ENCODE data around the gene TNFAIP1. TPM values are rescaled to one million over a fixed set of nuclear protein-coding genes. Genes with fewer than 3 reads are reported as not detected.

TNFAIP1 gene
- total and polyA plus RNA-seq, 9 donors, result 13.4 to 37.9 (median 31.5) TPM

DNA sequence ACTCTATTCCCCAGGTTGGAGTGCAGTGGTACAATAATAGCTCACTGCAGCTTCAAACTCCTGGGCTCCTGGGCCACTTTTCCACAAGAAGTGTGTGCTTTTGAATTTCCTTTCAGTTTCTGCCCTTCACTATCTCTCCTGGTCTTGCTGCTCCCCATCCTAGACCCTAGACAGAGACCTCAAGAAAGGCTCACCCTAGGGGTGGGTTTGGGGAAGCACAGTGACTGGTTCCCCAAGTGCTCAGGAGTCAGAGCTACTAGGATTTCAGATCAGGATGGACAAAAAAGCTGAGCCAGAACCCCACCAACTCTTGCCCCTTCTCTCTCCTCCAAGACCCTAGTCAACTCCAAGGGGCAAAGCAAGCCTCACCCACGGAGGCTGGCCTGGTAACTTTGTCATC, 31.0 kb downstream of the TNFAIP1 start:
- no peak overlapping the region for H3K27ac ChIP-seq
- intact Hi-C loops (cut with DNase I), result no loop called here
- no peaks in the 10 kb centered on the region for H3K27me3 ChIP-seq
- H3K9me3 ChIP-seq, result no peaks in the 10 kb centered on the region
- H3K36me3 ChIP-seq, result no peaks in the 10 kb centered on the region
- no peak overlapping the region for H3K4me3 ChIP-seq
- no peak for TF ChIP-seq POLR2A (IDR thresholded peaks at IDR 0.05)
- TF ChIP-seq, protein P1, sequence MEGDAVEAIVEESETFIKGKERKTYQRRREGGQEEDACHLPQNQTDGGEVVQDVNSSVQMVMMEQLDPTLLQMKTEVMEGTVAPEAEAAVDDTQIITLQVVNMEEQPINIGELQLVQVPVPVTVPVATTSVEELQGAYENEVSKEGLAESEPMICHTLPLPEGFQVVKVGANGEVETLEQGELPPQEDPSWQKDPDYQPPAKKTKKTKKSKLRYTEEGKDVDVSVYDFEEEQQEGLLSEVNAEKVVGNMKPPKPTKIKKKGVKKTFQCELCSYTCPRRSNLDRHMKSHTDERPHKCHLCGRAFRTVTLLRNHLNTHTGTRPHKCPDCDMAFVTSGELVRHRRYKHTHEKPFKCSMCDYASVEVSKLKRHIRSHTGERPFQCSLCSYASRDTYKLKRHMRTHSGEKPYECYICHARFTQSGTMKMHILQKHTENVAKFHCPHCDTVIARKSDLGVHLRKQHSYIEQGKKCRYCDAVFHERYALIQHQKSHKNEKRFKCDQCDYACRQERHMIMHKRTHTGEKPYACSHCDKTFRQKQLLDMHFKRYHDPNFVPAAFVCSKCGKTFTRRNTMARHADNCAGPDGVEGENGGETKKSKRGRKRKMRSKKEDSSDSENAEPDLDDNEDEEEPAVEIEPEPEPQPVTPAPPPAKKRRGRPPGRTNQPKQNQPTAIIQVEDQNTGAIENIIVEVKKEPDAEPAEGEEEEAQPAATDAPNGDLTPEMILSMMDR (IDR thresholded peaks at IDR 0.05), result no peak
- TF ChIP-seq EP300 (IDR thresholded peaks at IDR 0.05), result no peak
- no peaks in the 10 kb centered on the region for H3K4me1 ChIP-seq (ENCODE audit: insufficient read depth)
- no peak for DNase-seq
- 72 to 82% (median 80%) methylated on average over 1 of the region's 1 CpG for whole genome bisulfite sequencing, 3 donors

DNA sequence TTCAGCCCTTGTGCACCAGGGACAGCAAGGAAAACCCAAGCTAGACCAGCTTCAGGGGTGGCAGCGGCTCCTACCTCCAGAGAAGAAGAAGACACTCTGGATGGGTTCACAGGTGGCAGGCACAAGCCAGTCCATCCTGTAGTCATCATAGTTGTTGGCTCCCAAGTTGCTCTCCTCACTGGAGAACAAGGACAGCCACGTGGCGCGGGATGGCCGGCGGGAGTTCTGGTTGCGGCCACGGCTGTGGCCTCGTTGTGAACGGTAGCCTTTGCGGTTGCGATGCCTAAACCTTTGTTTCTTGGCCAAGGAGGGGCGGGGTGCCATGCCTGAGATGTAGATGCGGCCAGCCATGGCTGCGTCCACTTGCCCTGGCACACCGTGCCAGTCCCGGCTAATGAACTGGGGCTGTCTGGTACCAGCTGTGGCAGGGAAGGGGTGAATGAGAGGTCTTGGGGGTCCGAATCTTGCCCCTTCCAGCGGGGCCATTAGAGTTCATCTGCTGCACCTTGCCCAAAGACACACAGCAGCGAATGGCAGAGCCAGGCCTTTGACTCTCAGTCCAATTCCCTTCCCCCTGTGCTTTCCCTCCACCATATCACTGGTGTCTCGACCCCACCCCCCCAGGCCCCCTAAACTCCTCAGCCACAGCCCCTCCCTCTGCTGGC, 32.2 kb downstream of the TNFAIP1 start:
- no peak overlapping the region for H3K27ac ChIP-seq
- no peaks in the 10 kb centered on the region for H3K27me3 ChIP-seq
- DNase-seq, result no peak
- TF ChIP-seq, protein P1 (IDR thresholded peaks at IDR 0.05), result no peak
- no peak for TF ChIP-seq POLR2A (IDR thresholded peaks at IDR 0.05)
- no peak for TF ChIP-seq EP300 (IDR thresholded peaks at IDR 0.05)
- peaks cover 4% of the 10 kb centered on the region for H3K4me1 ChIP-seq (ENCODE audit: insufficient read depth)
- no peaks in the 10 kb centered on the region for H3K36me3 ChIP-seq
- no peak overlapping the region for H3K4me3 ChIP-seq
- H3K9me3 ChIP-seq, result no peaks in the 10 kb centered on the region
- 88 to 91% (median 89%) methylated on average over 21 of the region's 21 CpGs for WGBS, 3 donors
- intact Hi-C loops (cut with DNase I), result no loop called here

DNA sequence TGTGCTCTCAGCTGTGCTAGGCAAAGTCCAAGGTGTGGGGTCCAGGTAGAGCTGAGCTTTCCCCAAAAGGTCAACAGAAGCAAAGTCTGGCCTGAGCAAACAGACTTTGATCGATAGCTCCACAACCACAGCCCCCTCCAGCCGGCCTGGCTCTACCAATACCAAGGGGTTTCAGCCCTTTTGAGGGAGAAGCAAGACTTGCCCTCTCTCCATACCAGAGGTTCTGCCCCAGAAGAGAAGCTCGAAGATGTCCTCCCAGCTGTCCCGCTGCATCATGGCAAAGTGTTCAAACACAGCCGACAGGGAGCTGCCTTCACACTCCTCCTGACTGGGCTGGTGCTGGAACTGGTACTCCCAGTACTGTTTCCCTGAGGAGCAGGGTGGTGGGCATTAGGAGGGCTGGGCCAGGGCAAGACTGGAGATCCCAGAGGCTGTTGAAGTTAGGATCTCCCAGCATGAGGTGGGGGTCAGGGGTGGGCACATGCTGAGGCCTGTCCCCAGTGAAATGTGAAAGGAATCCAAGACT, 32.8 kb downstream of the TNFAIP1 start:
- Histone ChIP-seq H3K9me3 (no peaks in the 10 kb centered on the region), H3K4me1 (ENCODE audit: insufficient read depth) (peaks cover 7% of the 10 kb centered on the region), H3K4me3 (no peak overlapping the region), H3K27ac (no peak overlapping the region), H3K36me3 (no peaks in the 10 kb centered on the region), H3K27me3 (no peaks in the 10 kb centered on the region)
- 81 to 89% (median 83%) methylated on average over 5 of the region's 5 CpGs for WGBS, 3 donors
- intact Hi-C loops (cut with DNase I), result no loop called here
- DNase-seq, result no peak
- no peak for TF ChIP-seq EP300 (IDR thresholded peaks at IDR 0.05)
- TF ChIP-seq POLR2A (IDR thresholded peaks at IDR 0.05), result no peak
- TF ChIP-seq, protein P1 (IDR thresholded peaks at IDR 0.05), result no peak

DNA sequence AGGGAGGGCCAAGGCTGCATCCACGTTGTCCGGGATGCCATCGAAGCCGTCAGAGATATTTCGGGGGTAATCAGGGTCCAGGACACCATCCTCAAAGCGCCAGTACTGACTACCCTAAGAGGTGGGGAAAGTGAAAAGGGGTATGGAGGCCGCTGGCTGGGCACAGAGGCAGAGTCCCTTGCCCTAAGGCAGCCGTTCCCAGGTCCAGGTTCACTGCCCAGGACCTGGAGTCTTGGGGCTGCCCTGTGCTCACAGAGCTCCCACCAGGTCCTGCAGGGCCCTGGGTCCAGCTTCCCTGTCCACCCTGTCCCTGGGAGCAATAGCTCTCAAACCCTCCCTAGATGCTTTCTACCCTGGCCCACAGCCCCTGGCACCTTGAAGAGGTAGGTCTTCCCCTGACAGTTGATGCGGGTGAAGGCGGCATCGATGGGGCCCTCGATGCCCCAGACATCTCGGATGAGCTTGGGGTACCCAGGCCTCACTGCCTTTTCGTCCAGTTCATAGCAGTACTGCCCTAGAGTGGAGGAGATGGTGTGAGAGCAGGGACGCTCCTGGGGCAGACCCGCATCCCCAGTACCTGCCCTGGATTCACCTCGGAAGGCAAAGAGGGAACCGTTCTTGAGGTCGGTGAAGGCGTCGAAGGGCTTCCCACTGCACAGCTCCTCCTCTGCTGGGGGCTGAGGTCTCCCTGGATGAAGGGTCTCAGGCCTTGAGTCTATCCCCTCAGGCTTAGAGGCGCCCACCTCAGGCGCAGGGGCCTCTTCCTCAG, 33.5 kb downstream of the TNFAIP1 start:
- Histone ChIP-seq H3K4me1 (ENCODE audit: insufficient read depth) (peaks cover 7% of the 10 kb centered on the region), H3K27me3 (no peaks in the 10 kb centered on the region), H3K9me3 (no peaks in the 10 kb centered on the region), H3K27ac (no peak overlapping the region), H3K4me3 (no peak overlapping the region), H3K36me3 (no peaks in the 10 kb centered on the region)
- WGBS, 3 donors, result 87 to 93% (median 93%) methylated on average over 23 of the region's 23 CpGs
- DNase-seq, result no peak
- intact Hi-C loops (cut with DNase I), result no loop called here
- TF ChIP-seq, protein P1 (IDR thresholded peaks at IDR 0.05), result no peak
- TF ChIP-seq EP300 (IDR thresholded peaks at IDR 0.05), result no peak
- TF ChIP-seq POLR2A (IDR thresholded peaks at IDR 0.05), result no peak
